HCT116 (cell line): ENCODE measurements around the gene CIAO1. TPM values are rescaled to one million over a fixed set of nuclear protein-coding genes. Genes with fewer than 3 reads are reported as not detected.

ENCODE experiments used
- ATAC-seq: fragments of 200-7000 bp; cut with Tn5 transposase; 2 replicates; pipeline ENCODE4 v1.9.1; 2020; ENCODE audit warnings: mild to moderate bottlenecking, moderate library complexity
- BruUV-seq: library from RNA; stranded (reverse); fragments of 400-500 nt; replicated peaks from 2 replicates; lab custom pipeline; 2021; lab: Mats Ljungman, UMichigan
- CTCF ChIA-PET: fragments of 300-600 bp; sonication (Branson Sonifier 250); formaldehyde crosslinking; loops from one replicate; lab custom pipeline; 2021; ENCODE audit warnings: antibody characterized with exemption; lab: Charles Lee
- POLR2A ChIA-PET: fragments of 300-600, 350-600 bp; sonication (Branson Sonifier 250); formaldehyde crosslinking; loops from one replicate; lab custom pipeline; 2021; ENCODE audit warnings: antibody characterized with exemption; lab: Charles Lee
- RAD21 ChIA-PET, 2 experiments: fragments of 300-600 bp; sonication (Branson Sonifier 250); formaldehyde crosslinking; loops; one replicate each; lab custom pipeline; 2023; ENCODE audit warnings: low total read pairs in 2 of 2; ENCODE audit not compliant: uncharacterized antibody in 2 of 2, unreplicated experiment in 2 of 2, low non-redundant PET in 1 of 2; lab: Charles Lee
- DNase-seq: peaks from one replicate; pipeline ENCODE4 v3.0.0-alpha.2; 2010; ENCODE audit warnings: low read depth, low spot score
- H2AFZ ChIP-seq: fragments of 200-600 bp; shearing (Covaris generic), sonication (generic); 2 replicates; pipeline ENCODE4 v1.6.1; 2017; ENCODE audit warnings: low read depth, mixed run types, mixed read lengths, antibody characterized with exemption, low read length; ENCODE audit not compliant: poor library complexity, severe bottlenecking
- H3K27ac ChIP-seq: 2 replicates; pipeline ENCODE4 v1.5.1; 2012; ENCODE audit warnings: low read depth, low read length
- H3K27me3 ChIP-seq: fragments of 200-600 bp; sonication (generic); 2 replicates; pipeline ENCODE4 v1.6.1; 2016; ENCODE audit warnings: mixed run types, low read length, mixed read lengths; ENCODE audit not compliant: insufficient read depth
- H3K36me3 ChIP-seq, 2 experiments: fragments of 200-500 bp in 1 of 2; fragments of 200-600 bp in 1 of 2; sonication (Bioruptor generic) in 1 of 2; sonication (generic) in 1 of 2; 2 replicates each; pipeline versions ENCODE4 v1.5.1 to v1.6.1; 2014 to 2016; ENCODE audit warnings: low read length in 2 of 2, inconsistent platforms in 1 of 2, mixed read lengths in 1 of 2, mixed run types in 1 of 2; ENCODE audit not compliant: insufficient read depth in 2 of 2, control insufficient read depth in 1 of 2
- H3K4me1 ChIP-seq, 2 experiments: fragments of 200-600 bp in 1 of 2; sonication (generic) in 1 of 2; 2 replicates each; pipeline versions ENCODE4 v1.5.1 to v1.6.1; 2012 to 2017; ENCODE audit warnings: low read length in 2 of 2, inconsistent platforms in 1 of 2, mild to moderate bottlenecking in 1 of 2, mixed read lengths in 1 of 2, mixed run types in 1 of 2, moderate library complexity in 1 of 2; ENCODE audit not compliant: insufficient read depth in 2 of 2, control insufficient read depth in 1 of 2
- H3K4me2 ChIP-seq: fragments of 200-600 bp; sonication (generic); 2 replicates; pipeline ENCODE4 v1.6.1; 2017; ENCODE audit warnings: mixed run types, low read length, mixed read lengths
- H3K4me3 ChIP-seq, 2 experiments: fragments of 200-600 bp in 1 of 2; sonication (generic) in 1 of 2; replicated peaks in 1 of 2; 2 replicates each; pipeline ENCODE4 v1.5.1; 2011 to 2016; ENCODE audit warnings: low read length in 2 of 2, control low read depth in 1 of 2, low read depth in 1 of 2, mild to moderate bottlenecking in 1 of 2, mixed read lengths in 1 of 2, mixed run types in 1 of 2
- H3K79me2 ChIP-seq: fragments of 200-600 bp; sonication (generic); 2 replicates; pipeline ENCODE4 v1.6.1; 2017; ENCODE audit warnings: mild to moderate bottlenecking, mixed run types, low read length, moderate library complexity, mixed read lengths; ENCODE audit not compliant: insufficient read depth
- H3K9ac ChIP-seq: fragments of 200-600 bp; sonication (generic); 2 replicates; pipeline ENCODE4 v1.6.1; 2016; ENCODE audit warnings: low read length, mixed read lengths
- H3K9me2 ChIP-seq: fragments of 200-600 bp; sonication (generic), shearing (Covaris generic); 2 replicates; pipeline ENCODE4 v1.6.1; 2017; ENCODE audit warnings: mixed run types, mild to moderate bottlenecking, moderate library complexity; ENCODE audit not compliant: insufficient read depth
- H3K9me3 ChIP-seq, 2 experiments: fragments of 200-500 bp in 1 of 2; fragments of 200-600 bp in 1 of 2; sonication (Bioruptor generic) in 1 of 2; sonication (generic) in 1 of 2; 2 replicates each; pipeline ENCODE4 v1.6.1; 2014 to 2017; ENCODE audit warnings: low read length in 2 of 2, mixed read lengths in 2 of 2, inconsistent platforms in 1 of 2, low read depth in 1 of 2, mild to moderate bottlenecking in 1 of 2, mixed run types in 1 of 2, moderate library complexity in 1 of 2; ENCODE audit not compliant: control insufficient read depth in 1 of 2, insufficient read depth in 1 of 2
- H4K20me1 ChIP-seq: fragments of 200-600 bp; sonication (generic), shearing (Covaris generic); 2 replicates; pipeline ENCODE4 v1.6.1; 2017; ENCODE audit warnings: mixed run types, mild to moderate bottlenecking, moderate library complexity; ENCODE audit not compliant: insufficient read depth
- CEBPB ChIP-seq: IDR thresholded peaks from 2 replicates; pipeline ENCODE4 v1.6.1; 2012; ENCODE audit warnings: low read depth
- EGR1 ChIP-seq: IDR thresholded peaks from 2 replicates; pipeline ENCODE4 v1.6.1; 2012; ENCODE audit warnings: low read depth
- ELF1 ChIP-seq: IDR thresholded peaks from 2 replicates; pipeline ENCODE4 v1.6.1; 2012; ENCODE audit warnings: low read depth, borderline replicate concordance
- EZH2 ChIP-seq: fragments of 200-600 bp; sonication (generic); IDR thresholded peaks from 2 replicates; pipeline ENCODE4 v1.6.1; 2017; ENCODE audit warnings: antibody characterized with exemption, mixed run types
- EZH2phosphoT487 ChIP-seq: fragments of 200-600 bp; IDR thresholded peaks from 2 replicates; pipeline ENCODE4 v1.6.1; 2018; ENCODE audit warnings: antibody characterized with exemption, borderline replicate concordance
- FOSL1 ChIP-seq: IDR thresholded peaks from 2 replicates; pipeline ENCODE4 v1.6.1; 2012; ENCODE audit warnings: low read depth
- JUND ChIP-seq: IDR thresholded peaks from 2 replicates; pipeline ENCODE4 v1.6.1; 2012
- POLR2A ChIP-seq: IDR thresholded peaks from 2 replicates; pipeline ENCODE4 v1.7.0; 2011; ENCODE audit warnings: borderline replicate concordance; ENCODE audit not compliant: insufficient read depth, insufficient read length; ENCODE audit errors: extremely low read depth
- SIN3A ChIP-seq: IDR thresholded peaks from 2 replicates; pipeline ENCODE4 v1.6.1; 2012; ENCODE audit warnings: low read depth
- SP1 ChIP-seq: IDR thresholded peaks from 2 replicates; pipeline ENCODE4 v1.6.1; 2012; ENCODE audit warnings: low read depth
- SRF ChIP-seq: IDR thresholded peaks from 2 replicates; pipeline ENCODE4 v1.6.1; 2012; ENCODE audit warnings: low read depth
- YY1 ChIP-seq: IDR thresholded peaks from 2 replicates; pipeline ENCODE4 v1.6.1; 2011; ENCODE audit warnings: low read length, low read depth, moderate library complexity, mild to moderate bottlenecking; ENCODE audit not compliant: insufficient replicate concordance; ENCODE audit errors: extremely low read depth
- ZFX ChIP-seq: fragments of 450-650 bp; IDR thresholded peaks from 2 replicates; pipeline ENCODE4 v1.6.1; 2017
- intact Hi-C: fragments of 100-400 bp; cut with micrococcal nuclease; formaldehyde crosslinking; loops from 2 replicates; pipeline ENCODE4 v1.10.0; 2022
- total RNA-seq: library from RNA; stranded (reverse); gene quantifications from one replicate; pipeline ENCODE4 v1.2.1, GENCODE V29; 2021; ENCODE audit not compliant: unreplicated experiment
- TF ChIP-seq, protein P1 (sequence below): IDR thresholded peaks from 2 replicates; pipeline ENCODE4 v1.6.1; 2012
- TF ChIP-seq, protein P2 (sequence below): IDR thresholded peaks from 2 replicates; pipeline ENCODE4 v1.6.1; 2012
- TF ChIP-seq, protein P3 (sequence below): IDR thresholded peaks from 2 replicates; pipeline ENCODE4 v1.6.1; 2011; ENCODE audit warnings: mild to moderate bottlenecking, low read length, moderate library complexity; ENCODE audit not compliant: insufficient replicate concordance; ENCODE audit errors: extremely low read depth
- TF ChIP-seq, protein P4 (sequence below), 3 experiments: fragments of 200-600 bp in 1 of 3; sonication (generic) in 1 of 3; IDR thresholded peaks in 2 of 3; conservative IDR thresholded peaks in 1 of 3; 2 replicates each; pipeline ENCODE4 v1.5.1; 2012 to 2017; ENCODE audit warnings: low read depth in 2 of 3, low read length in 2 of 3, antibody characterized with exemption in 1 of 3, borderline replicate concordance in 1 of 3, control low read depth in 1 of 3, mild to moderate bottlenecking in 1 of 3, mixed read lengths in 1 of 3, mixed run types in 1 of 3, moderate library complexity in 1 of 3; ENCODE audit not compliant: insufficient read depth in 1 of 3
- TF ChIP-seq, protein P5 (sequence below): IDR thresholded peaks from 2 replicates; pipeline ENCODE4 v1.6.1; 2012; ENCODE audit warnings: low read depth

Gene CIAO1
- total RNA-seq, 1 experiment from 2014 or later: 76.8 TPM

DNA sequence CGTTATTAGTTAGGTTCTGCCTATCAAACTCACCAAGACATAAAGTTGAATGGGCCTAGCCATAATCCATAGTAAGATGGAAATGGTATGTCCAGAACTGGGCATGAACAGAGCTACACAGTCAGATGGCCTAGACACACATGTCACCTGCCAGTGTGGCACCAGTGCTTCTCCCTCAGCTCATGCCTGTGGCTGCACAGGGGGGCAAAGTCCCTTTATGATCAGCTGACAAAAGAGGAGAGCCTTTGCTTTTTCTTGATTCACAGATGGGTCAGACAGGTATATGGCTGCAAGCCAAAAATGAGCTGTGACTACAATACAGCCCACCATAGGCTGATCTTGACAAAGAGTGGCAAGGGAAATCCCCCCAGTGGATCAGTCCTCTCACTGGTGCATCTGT is 29.1 kb upstream of the CIAO1 start:
- Histone ChIP-seq H3K4me2 (no peak overlapping the region), H3K4me1 (no peaks in the 10 kb centered on the region), H3K27ac (no peak overlapping the region), H4K20me1 (no peaks in the 10 kb centered on the region), H3K36me3 (no peaks in the 10 kb centered on the region), H3K9ac (no peak overlapping the region), H3K4me3 (no peak overlapping the region), H3K27me3 (no peaks in the 10 kb centered on the region), H3K9me2 (no peaks in the 10 kb centered on the region), H3K9me3 (no peaks in the 10 kb centered on the region), H3K79me2 (no peaks in the 10 kb centered on the region), H2AFZ (no peak overlapping the region)
- RAD21 ChIA-PET: no interaction called here
- intact Hi-C loops: no loop called here
- CTCF ChIA-PET: no interaction called here
- ATAC-seq: no peak
- POLR2A ChIA-PET: no interaction called here
- no peak for TF ChIP-seq EZH2
- TF ChIP-seq, protein P1, sequence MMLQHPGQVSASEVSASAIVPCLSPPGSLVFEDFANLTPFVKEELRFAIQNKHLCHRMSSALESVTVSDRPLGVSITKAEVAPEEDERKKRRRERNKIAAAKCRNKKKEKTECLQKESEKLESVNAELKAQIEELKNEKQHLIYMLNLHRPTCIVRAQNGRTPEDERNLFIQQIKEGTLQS: no peak
- TF ChIP-seq, protein P2, sequence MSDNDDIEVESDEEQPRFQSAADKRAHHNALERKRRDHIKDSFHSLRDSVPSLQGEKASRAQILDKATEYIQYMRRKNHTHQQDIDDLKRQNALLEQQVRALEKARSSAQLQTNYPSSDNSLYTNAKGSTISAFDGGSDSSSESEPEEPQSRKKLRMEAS: no peak
- TF ChIP-seq SIN3A: no peak
- no peak for TF ChIP-seq ELF1
- TF ChIP-seq YY1: no peak
- no peak for TF ChIP-seq SRF
- TF ChIP-seq SP1: no peak
- no peak for TF ChIP-seq CEBPB
- TF ChIP-seq, protein P3, sequence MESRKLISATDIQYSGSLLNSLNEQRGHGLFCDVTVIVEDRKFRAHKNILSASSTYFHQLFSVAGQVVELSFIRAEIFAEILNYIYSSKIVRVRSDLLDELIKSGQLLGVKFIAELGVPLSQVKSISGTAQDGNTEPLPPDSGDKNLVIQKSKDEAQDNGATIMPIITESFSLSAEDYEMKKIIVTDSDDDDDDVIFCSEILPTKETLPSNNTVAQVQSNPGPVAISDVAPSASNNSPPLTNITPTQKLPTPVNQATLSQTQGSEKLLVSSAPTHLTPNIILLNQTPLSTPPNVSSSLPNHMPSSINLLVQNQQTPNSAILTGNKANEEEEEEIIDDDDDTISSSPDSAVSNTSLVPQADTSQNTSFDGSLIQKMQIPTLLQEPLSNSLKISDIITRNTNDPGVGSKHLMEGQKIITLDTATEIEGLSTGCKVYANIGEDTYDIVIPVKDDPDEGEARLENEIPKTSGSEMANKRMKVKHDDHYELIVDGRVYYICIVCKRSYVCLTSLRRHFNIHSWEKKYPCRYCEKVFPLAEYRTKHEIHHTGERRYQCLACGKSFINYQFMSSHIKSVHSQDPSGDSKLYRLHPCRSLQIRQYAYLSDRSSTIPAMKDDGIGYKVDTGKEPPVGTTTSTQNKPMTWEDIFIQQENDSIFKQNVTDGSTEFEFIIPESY: no peak
- TF ChIP-seq EZH2phosphoT487: no peak
- TF ChIP-seq POLR2A: no peak
- no peak for TF ChIP-seq ZFX
- no peak for TF ChIP-seq EGR1
- no peak for TF ChIP-seq JUND
- TF ChIP-seq, protein P4, sequence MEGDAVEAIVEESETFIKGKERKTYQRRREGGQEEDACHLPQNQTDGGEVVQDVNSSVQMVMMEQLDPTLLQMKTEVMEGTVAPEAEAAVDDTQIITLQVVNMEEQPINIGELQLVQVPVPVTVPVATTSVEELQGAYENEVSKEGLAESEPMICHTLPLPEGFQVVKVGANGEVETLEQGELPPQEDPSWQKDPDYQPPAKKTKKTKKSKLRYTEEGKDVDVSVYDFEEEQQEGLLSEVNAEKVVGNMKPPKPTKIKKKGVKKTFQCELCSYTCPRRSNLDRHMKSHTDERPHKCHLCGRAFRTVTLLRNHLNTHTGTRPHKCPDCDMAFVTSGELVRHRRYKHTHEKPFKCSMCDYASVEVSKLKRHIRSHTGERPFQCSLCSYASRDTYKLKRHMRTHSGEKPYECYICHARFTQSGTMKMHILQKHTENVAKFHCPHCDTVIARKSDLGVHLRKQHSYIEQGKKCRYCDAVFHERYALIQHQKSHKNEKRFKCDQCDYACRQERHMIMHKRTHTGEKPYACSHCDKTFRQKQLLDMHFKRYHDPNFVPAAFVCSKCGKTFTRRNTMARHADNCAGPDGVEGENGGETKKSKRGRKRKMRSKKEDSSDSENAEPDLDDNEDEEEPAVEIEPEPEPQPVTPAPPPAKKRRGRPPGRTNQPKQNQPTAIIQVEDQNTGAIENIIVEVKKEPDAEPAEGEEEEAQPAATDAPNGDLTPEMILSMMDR (IDR thresholded peaks at IDR 0.05 in 2 of 3, conservative IDR thresholded peaks at IDR 0.05 in 1 of 3; ENCODE audit: borderline replicate concordance in 1 of 3, insufficient read depth in 1 of 3, low read depth in 2 of 3, low read length in 2 of 3): no peak
- no peak for TF ChIP-seq FOSL1
- TF ChIP-seq, protein P5, sequence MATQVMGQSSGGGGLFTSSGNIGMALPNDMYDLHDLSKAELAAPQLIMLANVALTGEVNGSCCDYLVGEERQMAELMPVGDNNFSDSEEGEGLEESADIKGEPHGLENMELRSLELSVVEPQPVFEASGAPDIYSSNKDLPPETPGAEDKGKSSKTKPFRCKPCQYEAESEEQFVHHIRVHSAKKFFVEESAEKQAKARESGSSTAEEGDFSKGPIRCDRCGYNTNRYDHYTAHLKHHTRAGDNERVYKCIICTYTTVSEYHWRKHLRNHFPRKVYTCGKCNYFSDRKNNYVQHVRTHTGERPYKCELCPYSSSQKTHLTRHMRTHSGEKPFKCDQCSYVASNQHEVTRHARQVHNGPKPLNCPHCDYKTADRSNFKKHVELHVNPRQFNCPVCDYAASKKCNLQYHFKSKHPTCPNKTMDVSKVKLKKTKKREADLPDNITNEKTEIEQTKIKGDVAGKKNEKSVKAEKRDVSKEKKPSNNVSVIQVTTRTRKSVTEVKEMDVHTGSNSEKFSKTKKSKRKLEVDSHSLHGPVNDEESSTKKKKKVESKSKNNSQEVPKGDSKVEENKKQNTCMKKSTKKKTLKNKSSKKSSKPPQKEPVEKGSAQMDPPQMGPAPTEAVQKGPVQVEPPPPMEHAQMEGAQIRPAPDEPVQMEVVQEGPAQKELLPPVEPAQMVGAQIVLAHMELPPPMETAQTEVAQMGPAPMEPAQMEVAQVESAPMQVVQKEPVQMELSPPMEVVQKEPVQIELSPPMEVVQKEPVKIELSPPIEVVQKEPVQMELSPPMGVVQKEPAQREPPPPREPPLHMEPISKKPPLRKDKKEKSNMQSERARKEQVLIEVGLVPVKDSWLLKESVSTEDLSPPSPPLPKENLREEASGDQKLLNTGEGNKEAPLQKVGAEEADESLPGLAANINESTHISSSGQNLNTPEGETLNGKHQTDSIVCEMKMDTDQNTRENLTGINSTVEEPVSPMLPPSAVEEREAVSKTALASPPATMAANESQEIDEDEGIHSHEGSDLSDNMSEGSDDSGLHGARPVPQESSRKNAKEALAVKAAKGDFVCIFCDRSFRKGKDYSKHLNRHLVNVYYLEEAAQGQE: no peak
- BruUV-seq: no TSS peak
- no peak for DNase-seq
